Stimulated activated CD4-positive, alpha-beta T cell treated with anti-CD3 and anti-CD28 coated beads, Interleukin-2, amount 100 ng/mL, for 48 hours (primary cell): ENCODE data around the gene ARHGEF3.

Experiments
- DNase-seq, 2 donors: peaks; one replicate each; pipeline ENCODE4 v3.0.0-alpha.2; 2020

ARHGEF3 gene, protein sequence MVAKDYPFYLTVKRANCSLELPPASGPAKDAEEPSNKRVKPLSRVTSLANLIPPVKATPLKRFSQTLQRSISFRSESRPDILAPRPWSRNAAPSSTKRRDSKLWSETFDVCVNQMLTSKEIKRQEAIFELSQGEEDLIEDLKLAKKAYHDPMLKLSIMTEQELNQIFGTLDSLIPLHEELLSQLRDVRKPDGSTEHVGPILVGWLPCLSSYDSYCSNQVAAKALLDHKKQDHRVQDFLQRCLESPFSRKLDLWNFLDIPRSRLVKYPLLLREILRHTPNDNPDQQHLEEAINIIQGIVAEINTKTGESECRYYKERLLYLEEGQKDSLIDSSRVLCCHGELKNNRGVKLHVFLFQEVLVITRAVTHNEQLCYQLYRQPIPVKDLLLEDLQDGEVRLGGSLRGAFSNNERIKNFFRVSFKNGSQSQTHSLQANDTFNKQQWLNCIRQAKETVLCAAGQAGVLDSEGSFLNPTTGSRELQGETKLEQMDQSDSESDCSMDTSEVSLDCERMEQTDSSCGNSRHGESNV

DNA sequence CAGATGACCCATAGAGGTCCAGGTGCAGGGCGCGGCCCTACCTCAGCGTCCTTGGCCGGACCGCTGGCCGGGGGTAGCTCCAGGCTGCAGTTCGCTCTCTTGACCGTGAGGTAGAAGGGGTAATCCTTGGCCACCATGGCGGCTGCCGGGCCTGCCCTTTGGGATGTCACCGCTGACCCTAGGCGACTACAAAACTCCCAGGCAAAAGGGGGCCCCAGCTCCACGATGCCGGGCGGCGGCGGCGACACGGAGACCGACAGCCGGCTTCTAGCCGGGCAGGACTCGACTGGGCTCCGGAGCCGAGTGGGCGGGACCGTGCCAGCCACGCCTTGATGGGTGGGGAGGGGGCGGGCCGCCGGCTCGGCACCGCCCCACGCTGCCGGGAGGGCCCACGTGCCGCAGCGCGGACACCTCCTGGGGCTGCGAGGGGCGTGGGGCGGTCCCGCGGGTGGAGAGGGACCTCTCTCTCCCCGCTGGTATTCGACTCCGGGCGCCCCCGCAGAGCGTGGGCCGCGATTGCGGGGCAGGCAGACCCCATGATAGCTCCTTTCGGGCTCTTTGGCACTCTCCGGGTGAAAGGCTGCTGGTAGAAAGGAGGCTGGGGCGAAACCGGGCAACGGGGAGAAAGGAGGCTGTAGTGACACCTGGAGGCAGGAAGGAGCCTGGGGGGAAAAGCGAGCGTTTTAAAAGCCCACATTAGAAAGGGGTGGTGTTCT lies at the start of gene ARHGEF3:
TSS of gene ARHGEF3 (minus strand) at position 288 of the 716 bp plus-strand sequence. CDS start at position 137, 151 bp downstream.
- DNase-seq, result peak; percentile 85 to 87

DNA sequence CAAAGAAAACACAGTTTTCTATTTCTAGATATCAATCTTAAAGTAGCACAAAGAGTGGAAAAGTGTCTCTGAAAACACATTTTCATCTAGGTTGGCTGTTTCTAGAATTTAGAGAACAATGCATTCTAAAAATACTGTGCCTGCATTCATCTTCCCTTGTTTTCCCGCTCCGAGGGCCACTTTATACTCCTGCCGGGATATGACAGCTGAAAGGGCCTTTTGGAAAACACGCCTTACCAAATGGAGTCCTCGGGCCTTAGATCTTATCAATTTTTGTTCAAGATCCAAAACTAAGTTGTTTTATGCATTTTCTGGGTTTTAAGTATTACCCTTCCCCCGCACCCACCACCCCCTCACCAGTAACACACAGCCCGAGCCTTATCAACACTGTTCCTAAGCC lies 47.9 kb upstream of the ARHGEF3 start:
- no peak for DNase-seq

DNA sequence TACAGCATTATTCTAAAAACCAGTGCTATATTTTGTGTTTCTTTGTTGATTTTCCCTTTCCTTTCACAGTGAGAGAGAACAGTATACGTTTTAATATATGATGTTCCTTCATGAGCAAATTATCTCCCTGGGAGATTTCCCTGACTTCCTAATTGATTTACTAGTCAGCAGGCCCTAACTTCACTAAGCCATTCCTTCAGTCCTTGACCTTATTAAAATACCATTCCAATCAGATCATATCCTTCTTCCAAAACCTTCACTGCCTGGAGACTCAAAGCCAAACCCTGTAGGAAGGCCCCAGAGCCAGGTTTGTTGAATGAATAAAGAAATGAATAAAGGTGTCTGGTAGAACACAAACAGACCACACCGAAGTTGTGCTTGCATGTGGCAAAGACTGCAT lies 43.8 kb upstream of the ARHGEF3 start:
- DNase-seq, result no peak

DNA sequence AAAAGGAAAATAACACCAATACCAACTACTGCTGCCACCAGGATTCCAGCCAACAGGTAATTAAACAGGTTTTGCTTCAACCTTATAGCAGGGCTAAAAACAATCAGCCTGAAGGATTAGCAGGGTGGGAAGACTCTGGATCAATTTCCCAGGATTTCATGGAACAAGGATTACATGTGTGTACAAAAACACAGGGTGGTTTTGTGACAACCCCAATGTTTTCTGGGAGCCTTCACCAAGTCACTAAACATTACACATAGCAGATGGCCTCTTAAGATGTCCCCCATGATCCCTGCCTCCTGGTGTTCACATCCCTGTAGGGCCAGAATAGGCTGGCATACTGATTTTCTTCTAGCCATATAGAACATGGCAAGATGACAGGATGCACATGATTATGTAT lies 42.8 kb upstream of the ARHGEF3 start:
- no peak for DNase-seq

DNA sequence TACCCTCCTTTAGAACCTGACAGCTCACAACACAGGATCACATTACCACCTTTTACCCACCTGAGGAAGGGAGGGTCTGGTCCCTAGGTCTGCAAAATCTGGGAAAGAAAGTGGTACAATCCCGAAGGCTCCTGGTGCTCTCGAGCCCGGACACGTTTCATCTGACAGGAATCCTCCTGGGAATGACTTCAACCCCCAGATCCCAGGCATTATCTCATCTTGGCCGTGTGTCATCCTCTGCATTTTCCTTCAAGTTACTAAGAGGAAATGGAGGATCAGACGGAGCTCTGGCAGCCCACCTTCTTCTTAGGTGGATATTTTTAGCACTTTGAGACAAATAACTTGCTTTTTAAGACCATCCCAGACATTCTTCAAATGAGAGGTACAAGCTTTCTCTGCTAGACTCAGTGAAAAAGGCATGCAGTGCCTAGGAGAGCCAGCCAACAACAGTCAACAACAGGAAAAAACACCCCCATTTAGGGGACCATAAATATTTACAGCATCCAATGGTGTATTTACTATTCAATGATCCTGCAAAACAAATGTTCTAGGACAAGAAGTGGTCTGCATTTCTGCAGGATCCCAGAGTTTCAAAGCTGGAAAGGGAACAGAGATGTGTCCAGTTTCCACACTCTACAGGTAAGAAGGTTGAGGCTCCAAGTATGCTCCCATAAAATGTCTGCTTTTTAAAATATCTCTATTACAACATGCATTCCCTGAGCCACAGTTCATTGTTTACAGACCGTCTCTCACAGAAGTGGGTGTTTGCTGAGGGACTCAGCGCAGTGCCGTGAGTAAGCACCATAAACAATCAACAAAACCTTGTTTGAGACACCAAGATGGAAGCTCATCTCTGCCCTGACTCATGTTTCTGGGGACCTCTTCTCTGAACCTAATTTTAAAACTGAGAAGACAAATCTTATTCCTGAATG lies 38.3 kb upstream of the ARHGEF3 start:
- DNase-seq, result no peak

DNA sequence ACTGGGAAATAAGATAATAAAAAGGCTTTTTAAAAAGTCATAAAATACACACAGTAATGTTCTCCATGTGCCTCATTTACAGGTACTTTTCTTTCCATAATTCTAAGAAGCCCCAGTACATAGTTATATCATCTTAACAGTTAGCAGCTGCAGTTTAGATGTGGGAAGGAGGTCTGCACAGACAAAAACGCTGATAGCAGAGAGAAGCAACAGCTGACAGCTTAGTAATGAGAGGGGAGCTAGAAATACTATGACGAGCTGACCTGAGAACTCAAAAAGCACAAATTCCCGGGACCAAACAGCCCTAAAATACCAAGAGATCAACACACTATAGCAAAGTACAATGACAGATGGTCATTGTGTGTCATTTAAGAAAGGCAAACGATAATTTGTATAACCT lies 36.7 kb upstream of the ARHGEF3 start:
- no peak for DNase-seq

DNA sequence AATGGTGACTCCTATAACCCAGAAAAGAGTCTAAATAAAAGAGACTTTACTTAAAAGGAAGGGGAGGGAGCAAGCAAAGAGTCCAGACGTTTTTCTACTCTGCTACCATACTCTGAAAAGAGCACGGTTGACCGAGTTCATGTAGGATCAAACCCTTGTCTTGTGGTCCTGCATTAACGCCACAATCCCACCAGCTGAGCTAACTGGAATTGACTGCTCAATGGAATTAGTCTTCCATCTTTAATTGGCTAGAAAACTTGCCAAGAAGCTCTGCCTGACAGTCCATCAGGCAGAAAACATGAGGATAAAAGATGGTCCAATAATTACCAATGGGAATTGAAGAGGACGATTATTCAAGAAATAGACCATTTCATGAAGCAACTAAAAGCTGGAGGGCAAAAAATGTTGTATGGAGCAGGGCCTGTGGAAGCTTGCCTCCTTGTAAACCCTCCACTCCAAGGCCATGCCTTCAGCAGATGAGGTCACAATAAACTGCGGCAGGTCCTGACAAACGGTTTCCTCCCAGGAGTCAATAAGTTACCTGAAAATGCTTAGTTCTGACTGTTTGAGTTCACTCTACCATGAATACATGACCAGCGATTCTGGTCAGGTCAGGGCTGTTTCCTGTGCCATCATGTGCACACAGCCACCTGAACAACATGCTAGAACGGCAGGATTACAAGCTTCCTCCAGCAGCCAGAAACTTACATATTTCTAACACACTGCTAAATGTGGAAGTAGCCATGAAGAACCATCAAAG lies 35.6 kb upstream of the ARHGEF3 start:
- DNase-seq, result no peak

DNA sequence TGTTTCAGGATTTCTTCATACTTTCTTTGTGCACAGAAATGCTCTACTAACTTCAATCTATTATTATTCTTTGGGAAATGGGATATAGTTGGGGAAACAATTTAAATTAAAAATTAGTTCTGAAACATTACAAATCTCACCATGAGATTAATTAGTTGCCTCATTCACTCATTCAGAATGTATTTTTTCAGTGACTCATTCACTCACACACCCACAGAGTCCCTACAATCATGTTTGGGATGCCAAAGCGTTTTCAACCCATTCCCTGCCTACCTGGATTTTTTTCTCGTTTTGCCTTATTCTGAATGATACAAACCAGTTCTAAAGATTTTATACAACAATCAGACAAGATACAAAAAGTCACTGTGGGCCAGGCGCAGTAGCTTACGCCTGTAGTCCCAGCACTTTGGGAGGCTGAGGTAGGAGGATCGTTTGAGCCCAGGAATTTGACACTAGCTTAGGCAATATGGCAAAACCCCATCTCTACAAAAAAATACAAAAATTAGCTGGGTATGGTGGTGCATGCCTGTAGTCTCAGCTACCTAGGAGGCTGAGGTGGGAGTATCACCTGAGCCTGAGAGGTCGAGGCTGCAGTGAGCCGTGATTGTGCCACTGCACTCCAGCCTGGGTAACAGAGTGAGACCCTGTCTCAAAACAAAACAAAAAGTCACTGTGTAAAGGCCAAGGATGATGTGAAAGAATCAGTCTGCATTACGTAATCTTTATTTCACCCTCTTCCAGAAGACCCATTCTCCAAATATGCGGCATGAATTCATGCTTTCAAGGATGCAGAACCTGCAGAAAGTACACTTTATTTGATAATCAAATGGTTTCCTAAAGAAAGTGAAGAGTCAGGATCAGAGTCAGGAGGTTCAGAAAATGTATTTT lies 34.8 kb upstream of the ARHGEF3 start:
- no peak for DNase-seq

DNA sequence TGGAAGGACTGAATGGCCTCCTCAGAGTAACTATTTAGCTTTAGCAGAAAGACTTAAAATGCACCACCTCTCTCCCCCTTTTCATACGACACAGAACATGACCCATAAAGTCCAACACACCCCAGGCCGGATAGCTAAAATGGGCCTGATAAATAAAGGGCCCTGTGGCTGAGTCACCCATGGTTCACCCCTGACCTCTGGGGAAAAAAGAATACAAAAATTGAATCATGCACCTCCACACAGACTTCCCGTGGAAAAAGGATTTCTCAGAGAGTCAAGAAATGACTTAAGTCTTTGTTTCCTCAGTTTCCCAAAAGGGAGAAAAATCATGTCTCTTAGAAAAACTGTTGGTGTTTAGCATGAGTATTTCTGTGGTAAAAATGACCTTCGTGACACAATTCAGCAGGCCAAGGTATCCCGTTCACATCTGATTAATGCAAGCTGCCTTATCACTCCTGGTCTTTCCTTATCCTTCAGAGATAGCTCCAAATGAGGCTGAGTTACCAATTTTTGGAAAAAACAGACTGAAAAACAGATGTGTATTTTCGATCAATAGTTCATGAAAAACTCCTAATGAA lies 34.0 kb upstream of the ARHGEF3 start:
- DNase-seq, result no peak

DNA sequence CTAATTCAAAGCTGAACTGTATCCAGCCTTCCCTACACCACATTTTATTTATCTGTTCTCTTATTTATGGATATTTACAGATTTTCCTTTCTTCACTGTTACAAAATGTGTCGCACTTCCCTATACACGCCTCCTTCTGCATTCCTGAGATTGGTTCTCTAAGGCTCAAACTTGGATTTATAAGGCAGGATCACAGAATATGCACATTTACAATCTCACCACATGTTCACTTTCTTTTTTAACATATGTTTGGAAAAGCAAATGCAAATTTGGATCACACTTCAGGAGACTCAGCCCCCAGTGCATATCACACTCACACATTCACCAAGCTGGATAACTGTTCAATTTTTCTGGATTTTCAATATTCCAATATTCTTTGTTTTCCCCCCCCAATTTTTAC lies 31.8 kb upstream of the ARHGEF3 start:
- no peak for DNase-seq

DNA sequence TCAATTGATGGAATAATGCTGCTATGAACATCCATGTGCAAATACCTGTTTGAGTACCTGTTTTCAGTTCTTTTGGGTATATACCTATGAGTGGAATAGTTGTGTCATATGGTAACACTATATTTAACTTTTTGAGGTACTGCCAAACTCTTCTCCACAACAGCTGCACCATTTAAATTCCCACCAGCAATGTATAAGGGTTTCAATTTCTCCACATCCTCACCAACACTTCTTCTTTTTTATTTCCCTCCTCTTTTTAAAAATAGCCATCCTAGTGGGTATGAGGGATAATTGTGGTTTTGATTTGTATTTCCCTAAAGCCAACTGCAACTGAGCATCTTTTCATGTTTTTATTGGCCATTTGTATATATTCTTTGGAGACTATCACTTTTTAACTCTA lies 31.3 kb upstream of the ARHGEF3 start:
- DNase-seq, result no peak

DNA sequence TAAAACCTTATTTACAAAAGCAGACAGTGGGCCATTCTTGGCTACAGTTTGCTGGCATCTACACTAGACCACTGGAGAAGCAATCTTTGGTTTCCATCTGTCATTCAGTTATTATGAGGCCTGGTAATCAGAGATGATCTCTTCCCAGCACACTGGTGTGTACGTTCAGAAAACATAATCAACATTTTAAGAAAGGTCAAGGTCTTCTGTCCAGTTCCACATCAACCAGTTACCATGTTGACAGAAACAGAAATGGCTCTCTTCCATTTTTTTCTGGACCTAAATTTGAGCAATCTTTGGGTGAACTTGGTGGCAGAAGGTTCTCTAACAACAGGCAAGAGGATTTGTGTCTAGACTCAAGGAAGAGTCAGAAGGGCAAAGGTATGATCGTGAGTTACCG lies 29.8 kb upstream of the ARHGEF3 start:
- no peak for DNase-seq

DNA sequence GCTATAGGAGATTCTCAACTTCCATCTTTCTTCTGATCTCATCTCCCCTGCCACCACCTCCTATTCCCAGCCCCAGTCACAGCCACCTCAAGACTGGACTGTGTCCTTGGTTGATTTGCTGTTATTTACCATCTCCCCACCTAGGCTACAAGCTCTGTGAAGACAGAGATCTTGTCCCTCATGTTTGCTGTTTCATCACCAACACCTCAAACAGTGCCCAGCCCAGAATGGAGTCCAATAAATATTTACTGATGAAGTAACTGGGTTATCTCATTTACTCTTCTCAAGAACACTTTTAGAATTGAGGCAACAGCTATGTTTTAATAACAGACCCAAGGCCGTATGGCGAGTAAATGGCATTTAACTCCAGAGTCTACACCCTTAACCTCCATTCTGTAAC lies 29.1 kb upstream of the ARHGEF3 start:
- DNase-seq, result no peak

DNA sequence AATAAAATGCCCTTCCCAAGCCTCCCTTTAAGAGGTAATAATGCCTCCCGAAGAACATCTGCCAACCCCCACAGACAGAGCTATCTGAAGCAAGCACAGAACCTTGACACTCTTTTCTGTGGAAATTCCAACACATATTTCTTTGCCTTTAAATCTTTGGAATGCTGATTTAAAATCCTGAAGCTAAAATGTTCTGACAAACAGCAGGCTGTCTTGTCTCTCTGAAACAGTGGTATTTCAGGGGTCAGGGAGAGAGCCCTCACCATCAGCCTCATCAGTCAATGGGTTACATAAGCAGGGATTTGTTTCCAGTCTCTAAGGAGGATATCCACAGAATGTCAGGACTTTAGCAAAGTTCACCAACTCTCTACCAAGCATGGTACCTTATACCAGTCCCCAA lies 27.8 kb upstream of the ARHGEF3 start:
- no peak for DNase-seq

DNA sequence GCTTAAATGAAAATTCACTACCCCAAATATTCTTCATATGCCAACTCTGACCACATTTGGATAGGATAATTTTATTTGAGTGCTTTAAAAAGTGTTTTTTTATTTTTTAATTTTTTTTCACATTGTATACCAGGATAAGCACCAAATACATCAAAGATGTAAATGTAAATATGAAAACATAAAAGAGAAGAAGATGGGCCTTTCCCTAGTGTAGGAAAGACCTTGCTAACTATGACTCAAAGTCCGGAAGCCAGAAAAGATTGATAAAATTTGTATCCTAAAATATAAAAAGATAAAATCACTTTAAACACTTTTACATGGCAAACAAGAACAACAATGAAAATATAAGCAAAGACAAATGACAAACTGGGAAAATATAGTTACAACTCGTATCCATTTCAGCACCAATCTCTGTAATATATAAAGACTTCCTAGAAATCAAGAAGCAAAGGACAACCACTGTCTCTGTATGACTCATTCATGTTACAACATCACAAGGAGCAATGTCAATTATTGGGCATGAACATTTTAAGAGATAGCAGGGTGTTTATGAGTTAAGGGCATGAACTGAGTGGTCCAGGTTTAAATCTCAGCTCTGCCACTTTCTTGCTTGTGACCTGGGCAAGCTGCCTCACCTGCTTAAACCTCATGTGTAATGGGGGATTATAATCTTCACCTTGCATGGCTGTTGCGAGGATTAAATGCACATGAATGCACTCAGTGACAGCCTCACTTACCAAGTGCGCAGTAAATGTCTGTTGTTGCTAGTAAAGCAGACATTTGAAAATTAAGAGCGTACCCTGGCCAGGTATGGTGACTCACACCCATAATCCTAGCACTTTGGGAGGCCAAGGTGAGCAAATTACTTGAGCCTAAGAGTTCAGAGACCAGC lies 25.3 kb upstream of the ARHGEF3 start:
- DNase-seq, result no peak

DNA sequence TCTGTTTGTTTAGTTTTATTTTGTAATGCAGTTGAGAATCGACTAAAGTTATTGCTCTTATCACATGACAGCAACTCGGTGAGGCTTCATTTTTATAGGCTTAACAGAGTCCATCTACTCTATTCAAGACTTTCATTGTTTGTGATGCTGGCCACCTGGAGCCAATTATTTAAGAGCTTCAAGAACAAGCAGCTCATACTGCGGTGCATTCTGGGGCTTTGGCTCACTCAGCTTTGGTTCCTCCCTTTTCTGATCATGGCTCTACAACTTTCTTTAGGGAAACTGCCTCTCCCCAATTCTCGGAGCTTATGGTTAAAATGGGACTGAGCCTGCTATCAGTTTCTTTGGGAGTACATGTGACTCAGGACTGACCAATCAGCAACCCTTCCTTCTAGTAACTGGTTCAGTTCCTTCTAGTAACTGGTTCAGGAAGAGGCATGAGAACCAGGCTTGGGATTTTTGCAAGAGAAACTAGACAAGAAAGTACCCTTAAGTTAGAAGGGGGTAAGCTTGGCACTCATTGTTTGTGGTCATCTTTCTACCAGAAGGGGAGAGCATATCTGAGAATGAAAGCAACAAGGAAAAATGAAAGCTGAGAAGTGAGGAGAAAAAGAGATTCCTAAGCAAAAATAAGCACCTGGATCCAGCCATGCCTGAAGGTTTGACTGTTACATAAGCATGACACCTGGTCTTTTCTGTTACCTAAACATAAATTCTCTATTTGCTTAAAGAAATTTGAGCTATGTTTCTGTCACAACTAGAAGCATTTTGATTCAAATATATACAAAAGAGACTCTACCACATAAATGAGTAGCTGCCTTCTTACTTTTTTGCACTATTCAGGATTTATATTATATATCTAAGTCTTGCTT lies 24.1 kb upstream of the ARHGEF3 start:
- DNase-seq, result no peak

DNA sequence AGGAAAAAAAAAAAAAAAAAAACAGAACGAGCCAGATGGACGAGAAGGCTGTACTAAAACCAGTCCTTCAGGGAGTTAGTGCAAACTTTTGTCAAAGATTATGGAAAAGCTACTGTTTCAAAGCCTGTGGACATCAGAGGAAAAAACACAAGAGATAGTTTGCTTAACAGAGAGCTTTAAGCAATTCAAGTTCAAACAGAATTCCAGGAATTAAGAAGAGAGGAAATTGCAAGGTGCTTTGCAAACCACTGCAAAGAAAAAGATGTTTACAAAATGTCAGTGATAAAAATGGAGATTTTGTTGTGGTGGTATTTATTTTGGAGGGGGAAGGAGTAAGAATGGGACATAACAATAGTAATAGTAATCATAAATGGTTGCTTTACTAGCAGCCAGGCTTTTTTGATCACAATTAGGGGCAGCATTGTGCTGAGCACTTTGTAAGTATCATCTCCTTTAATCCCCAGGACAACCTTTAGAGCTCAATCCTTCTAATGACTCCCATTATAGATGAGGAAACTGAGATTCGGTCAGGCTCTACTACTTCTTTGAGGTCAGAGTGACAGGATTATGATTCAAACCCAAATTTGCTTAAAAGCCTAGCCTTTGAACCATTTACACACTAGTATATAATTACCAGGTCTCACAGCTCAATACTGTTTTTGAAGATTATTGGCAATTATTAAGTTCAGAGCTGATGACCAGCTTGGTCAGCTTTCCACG lies 22.4 kb upstream of the ARHGEF3 start:
- DNase-seq, result no peak

DNA sequence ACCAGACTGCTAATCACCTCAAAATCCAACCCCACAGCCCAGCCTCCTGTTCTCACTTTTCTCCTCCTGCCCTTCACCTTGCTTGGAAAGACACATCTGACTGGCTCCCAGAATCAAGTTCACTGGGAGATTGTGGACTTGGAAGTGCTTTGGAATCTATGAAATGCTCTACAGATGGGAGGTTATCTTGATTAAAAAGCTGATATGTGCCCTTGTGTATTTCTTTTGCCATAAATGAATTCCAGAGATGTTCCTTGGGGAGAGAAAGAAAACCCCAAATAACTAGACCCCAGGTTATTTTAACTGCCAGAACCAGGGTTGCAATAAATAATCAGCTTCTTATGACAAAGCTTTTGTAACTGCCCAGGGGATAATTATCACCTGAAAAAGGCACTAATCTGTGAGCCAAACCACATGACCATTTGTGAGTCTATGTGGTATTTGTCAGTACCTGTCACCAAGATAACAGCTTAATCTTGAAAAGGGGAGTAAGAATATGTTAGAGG lies 21.7 kb upstream of the ARHGEF3 start:
- no peak for DNase-seq
